HG02870 (cell line): ENCODE data around the gene ACSL6.

ENCODE experiments used
- ATAC-seq: cut with Tn5 transposase; IDR thresholded peaks from one replicate; pipeline ENCODE4 v1.9.1; 2021; ENCODE audit warnings: mild to moderate bottlenecking, moderate library complexity; ENCODE audit not compliant: unreplicated experiment

ACSL6 gene

DNA sequence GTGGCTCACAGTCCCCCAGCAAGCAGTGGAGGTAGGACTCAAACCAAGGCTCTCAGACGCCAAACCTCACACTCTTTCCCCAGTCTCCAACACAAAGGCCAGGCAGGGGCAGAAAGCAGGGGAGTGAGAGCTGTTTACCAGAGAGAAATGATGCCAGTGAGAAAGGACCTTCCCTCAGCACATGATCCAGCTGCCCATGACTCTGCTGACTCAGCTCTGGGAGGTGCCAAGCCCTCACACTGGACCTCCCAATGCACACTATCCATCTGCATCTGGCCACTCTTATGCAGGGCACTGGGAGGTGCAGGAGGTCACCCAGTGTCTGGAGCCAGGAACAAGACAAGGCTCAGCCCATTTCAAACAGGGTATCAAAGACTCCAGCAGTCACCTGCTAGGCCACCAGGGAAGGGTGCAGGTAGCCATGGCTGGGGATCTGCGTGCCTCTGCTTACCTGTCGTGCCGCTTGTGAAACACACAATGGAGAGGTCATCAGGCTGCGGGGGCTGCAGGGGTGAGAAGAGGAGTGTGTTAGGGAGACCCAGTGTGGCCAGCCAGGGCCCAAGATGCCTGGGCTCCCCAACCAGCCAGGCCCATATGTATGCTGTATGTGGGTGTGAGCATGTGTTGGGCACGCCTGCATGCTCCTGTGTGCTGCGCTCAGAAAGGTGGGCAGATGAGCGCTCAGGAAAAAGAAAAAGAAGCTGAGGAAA is 26.3 kb downstream of the ACSL6 start:
- ATAC-seq: no peak

DNA sequence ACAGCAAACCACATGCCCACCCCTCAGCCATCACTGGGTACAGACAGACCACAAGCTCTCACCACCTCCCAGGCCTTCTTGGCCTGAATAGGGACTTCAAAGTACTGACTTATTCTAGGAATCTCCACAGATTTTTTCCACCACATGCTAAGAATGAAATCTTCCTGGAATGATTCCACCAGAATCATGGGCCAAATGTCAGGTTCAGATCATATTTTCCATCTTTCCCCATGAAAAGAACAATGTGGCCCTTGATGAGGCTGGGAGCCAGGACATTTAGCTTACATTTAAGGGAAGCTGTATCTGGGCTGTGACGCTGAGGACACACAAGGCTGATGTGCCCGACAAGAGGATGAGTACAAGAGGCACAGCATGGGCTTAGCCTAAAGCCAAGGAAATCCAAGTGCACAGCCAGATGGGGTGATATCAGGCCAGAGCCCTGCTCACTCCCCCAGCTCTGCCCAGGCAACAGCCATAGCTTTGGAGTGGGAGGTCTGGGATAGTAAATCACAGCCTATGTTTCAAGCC is 28.1 kb downstream of the ACSL6 start:
- no peak for ATAC-seq

DNA sequence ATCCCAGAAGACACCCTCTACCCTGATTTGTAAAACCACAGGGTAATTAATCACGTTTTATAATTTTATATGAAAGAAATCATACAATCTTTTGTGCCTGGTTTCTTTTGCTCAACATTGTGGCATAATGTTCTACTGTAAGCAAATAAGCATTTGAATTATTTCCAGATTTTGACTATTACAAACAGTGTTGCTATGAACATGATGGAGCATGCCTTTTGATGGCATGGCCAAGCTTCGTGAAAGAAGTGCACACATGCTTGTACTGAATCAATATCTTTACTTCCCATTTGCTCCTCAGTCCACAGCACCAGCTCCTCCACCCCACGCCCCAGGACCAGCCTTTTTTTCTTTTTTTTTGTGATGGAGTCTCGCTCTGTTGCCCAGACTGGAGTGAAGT is 29.9 kb downstream of the ACSL6 start:
- ATAC-seq: no peak

DNA sequence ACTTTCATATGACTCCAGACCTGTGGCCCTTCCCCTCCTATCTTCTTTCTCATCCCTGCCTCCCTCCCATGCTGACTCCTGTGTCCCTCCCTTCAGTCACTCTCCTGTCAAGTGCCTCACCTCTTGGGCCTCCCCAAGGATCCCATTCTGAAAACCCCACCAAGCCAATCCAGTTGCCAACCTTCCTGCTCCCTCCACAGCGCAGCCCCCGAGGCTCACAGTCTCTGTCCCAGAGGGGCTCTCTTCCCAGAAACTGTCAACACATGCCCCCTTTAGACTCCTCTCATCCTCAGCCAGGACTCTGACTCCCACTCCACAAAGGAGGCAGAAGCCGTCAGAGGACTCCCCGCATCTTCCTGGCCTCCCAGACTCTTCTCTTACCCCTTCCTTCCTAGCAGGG is 30.8 kb downstream of the ACSL6 start:
- ATAC-seq: no peak

DNA sequence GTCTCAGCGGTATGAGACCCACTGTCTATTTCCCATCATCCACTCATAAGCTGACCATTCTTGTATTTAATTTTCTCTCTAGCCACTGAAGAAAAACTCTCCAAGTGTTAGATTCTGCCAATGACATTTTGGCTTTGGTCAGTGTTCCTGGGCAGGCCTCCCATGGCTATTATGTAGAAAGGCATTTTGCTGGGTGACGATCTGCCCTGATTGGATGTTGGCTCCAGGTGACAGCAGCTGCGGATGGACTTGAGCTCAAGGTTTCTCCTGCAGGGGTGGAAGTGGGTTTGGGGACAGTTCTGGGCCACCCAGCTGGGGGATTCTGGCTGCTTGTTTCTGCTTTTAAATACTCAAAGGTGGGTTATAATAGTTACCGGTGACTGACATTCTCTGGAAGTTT is 31.6 kb downstream of the ACSL6 start:
- no peak for ATAC-seq

DNA sequence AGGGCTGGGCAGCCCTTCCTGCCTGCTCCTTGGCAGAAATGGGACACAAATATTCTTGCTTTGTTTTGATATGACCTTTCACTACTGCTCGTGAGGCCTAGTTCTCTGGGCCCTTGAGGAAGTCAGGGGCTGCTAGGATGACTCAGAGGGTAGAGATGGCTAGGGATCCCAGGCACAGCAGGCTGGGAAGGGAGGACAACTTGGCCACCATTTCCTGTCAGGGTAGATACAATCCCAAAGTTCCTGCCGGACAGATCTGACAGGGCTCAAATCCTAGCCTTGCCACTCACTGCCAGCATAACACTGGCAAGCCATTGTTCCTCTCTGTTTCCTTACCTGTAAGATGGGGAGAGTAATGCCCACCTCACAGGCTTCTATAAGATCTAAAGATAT is 34.2 kb downstream of the ACSL6 start:
- no peak for ATAC-seq

DNA sequence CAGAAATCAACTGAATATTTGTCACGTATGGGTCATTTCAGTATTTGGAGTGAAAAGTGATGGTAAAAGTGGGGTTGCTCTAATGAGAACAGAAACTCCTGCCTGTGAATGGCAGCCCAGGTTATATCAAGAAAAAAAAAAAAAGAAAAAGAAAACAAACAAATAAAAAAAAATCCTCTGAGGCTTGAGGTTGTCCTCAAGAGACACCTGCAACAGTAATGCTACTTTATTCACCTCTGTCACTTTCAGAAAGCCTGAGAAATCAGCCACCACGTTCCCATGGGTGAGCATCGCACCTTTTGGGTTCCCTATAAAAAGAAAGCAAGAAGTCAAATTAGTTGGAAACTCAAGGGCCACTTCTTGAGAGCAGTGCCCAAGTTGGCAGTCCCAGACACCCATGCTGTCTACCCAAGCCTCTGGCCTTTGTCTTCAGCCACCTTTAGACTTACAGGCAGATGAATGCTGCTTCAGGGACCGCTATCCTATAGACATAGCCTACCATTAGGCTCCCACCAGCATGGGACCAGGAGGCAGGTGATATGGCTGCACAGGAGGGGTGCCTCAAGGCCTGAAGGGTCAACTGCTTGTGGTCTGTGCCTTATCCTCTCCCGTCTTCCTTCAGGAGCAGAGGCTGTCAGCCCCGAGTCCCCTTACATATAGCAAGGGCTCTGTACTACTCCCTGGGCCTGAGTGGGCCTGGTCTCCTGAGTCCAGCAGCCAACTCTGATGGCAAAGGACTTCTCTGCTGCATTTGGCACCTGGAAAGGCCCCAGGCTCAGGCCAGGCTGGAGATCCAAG is 34.8 kb downstream of the ACSL6 start:
- no peak for ATAC-seq

DNA sequence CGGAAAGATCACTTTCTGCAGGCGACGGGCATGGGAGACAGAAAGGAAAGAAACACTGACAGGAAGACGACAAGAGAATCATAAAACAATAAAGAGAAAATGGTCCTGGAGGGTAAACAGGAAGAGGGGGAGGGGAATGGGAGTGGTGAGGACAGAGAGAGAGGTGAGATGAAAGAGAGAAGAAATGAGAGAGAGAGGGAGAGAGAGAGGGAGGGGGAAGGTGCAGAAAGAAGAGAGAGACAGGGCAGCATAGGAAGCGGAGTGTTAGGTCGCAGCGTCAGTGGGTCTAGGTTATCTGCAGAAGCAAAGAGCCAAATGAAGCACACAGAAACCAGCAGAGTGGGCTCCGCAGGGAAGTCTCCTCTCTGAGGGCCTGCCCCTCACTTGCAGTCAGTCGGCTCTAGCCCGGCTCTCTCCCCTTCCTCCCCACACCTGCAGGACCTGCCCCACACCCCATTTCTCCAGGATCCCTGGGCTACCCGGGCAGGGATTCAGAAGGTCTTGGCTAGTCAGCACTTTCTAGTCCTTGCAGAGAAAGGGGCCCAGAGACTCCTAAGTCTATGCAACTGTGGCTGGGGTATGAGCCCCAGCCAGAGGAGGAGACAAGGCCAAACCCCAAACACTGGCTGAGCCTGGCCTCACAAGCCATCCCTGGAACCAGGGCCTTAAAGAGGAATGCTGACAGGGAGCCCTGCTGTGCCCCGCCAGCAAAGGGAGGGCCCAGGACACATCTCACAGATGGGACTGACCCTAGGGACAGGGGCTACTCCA is 36.3 kb downstream of the ACSL6 start:
- ATAC-seq: no peak

DNA sequence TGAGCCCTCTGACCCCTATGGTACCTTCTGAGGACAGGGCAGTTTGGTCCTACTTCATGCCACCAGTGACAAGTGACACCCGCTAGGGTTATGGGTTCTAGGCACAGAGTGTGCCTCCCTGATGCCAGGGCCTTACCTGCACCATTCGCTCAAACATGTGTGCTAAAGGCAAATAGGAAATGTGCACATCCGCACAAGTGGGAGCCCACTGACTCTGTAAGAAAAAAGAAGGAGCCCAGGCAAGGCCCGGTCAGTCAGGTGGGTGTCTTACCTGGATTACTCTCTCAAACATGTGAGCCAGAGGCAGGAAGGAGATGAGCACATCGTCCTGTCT is 36.9 kb downstream of the ACSL6 start:
- no peak for ATAC-seq

DNA sequence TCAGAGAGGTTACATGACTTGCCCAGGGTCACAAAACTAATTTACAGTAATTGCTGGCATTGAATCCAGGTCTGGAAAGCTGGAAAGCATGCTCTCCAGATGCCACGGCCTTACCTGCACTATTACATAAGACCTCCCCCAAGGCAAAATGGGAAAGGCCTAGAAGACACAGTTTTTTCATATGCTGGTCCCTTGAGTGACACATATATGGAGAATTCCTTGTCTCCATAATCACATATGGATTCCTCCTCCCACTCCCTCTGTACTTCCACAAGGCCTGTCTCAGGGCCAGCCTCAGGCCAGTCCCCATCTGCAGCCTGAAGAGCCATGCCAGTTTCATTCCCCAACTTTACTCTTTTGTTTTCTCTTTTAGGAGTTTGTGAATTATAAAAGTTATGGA is 37.4 kb downstream of the ACSL6 start:
- no peak for ATAC-seq

DNA sequence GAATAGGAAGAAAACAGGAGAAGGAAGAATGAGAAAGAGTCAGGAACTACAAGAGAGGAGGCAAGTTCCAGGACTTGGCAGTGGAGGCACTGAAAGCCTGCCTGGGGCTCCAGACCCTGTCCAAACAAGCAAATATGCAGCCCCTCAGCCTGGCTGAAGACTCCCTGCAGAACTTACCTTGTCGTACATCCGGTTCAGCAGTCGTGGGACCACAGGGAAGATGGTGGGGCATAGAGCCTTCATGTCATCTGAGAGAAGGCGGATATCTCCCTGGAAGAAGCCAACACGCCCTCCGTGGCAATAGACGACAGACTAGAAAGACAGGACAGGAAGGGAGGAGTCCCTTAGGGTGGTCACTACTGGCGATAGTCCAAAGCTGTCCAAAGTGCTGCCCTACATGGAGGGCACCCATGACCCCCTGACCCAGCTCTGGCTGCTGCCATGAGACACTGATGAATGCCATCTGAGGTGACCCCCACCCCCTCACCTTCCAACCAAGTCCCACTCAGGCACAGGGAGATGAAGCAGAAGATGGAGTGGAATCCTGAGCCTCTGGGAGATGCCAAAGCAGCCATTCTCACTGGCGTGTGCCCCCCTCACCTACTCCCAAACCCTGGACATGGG is 38.3 kb downstream of the ACSL6 start:
- ATAC-seq: no peak

DNA sequence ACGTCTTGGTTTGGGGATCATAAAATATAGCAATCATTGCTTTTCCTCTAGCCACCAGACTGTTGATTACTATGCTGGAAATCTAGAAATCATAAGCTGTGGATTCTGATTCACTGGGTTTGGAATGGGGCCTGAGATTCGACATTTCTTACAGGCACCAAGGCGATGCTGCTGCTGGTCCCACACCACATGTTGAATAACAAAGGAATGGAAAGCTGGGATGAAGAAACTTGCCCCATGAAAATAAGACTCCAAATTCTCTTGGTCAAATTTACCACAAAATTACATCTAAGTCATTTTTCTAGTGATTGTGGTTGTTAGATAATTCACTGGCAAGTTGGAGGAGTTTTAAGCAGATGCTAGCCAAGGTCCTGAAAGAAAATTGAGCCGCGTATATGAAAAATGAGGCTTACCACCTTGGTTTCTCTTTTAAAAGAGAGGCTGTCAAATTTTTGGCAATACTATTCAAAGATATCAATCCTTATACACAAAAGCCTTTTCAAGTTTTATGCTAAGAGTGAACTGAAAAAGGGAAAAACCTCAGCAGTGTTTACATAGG is 43.0 kb downstream of the ACSL6 start:
- no peak for ATAC-seq

DNA sequence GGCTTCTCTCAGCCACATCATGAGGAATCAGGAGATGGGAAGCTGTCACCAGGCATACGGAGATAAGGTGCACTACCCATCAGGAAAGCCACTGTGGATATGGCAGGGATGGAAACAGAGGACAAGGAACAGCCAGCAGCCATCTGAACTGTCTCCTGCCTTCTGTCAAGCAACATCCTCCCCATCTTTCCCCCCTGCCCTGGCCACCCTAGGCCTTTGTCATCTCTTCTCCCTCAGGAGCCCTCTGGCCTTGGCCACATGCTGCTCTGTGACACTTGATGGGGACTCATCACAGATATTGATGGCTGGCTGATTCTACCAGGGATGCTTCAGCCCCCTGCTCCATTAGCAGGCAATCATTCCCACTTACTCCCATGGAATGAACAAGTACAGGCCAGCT is 44.9 kb downstream of the ACSL6 start:
- ATAC-seq: no peak

DNA sequence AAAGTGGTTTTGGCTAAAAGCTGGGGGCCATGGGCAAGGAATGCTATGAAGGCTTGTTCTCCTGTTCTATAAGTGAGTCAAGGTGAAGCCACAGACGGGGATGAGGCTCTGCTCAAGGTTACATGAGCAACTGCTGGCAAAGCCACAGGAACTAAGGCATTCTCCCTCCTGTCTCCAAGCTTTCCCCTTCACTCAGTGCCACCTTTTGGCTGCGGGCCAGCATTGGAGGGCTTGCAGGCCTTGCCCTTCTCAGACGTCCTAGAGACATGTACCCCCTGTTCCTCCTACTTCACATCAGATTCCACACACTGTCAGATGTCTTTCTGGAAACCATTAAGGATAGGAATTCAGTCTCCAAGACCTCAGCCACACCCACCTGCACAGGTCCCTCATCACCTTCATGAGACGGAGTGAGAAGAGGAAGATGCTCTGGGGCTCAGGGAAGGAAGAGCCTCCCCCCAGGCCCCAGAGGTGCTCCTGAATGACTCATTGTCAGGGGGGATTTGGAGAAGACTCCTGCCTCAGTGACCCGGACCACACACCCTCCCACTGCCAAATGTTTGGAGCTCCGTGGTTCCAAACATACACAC is 45.5 kb downstream of the ACSL6 start:
- no peak for ATAC-seq

DNA sequence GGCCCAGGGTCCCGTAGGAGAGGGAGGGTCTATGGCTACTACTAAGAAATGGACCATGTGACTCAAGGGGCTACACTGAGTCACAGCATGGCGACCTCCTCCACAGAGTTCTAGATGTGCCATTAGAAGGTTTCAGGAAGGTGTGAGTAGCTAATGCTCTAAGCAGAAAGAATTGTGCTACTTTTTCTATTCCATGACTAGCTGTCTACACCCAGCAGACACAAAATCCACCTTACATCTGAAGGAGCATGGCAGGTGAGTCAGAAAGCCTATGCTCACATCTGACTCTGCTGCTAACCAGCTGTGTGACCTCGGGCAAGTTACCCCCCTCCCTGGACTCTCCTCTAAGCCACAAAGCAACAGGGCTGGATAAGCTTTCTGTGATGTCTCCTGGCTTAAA is 51.6 kb downstream of the ACSL6 start:
- no peak for ATAC-seq

DNA sequence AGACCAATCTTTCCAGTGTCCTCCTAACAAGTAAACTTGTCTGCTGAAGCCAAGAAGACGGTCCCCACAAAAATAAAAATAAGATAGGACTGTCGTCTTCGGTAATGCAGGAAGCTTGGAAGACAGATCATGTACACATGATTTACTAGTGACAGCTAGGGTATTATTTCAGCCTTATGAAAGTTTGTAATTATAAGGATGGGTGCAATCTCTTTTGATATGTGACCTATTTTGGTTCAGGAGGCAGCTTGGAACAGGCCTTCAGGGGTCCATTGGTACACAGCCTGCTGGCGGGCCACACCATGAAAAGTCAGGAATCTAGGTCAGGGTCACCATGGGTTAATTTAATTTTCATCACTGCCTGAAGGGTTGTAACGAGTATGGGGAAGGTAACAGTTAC is 52.3 kb downstream of the ACSL6 start:
- ATAC-seq: no peak

DNA sequence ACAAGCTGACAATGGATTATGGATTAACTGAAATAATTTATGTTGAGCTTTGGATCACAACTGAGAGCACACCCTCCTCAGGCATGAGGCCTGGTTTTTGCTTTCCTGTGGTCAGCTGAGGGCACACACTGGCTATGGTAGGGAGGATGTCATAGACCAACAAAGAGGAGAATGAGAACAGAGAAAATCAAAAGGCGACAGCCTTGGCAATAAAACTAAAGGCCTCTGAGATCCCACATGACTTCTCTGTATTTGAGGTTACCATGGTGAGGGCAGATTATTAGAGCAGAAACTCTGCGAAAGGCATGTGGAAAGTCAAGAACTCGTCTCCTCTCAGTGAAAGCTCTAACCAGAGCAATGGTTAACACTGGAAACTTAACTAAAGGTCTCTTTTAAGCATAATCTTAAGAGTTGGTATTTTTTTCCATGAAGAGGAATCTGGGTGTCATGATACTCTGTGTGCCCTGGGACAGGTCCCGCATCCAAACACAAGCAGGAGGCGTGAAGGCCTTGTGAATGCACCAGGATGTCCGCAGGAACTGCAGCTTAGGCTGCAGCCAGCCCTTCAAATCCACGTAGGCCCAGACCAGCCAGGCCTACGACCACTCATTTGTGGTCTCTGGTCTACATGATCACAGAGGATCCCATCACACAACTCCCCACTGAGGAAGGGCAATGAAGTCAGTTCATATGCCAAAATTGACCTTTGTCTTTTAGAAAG is 53.6 kb downstream of the ACSL6 start:
- ATAC-seq: no peak

DNA sequence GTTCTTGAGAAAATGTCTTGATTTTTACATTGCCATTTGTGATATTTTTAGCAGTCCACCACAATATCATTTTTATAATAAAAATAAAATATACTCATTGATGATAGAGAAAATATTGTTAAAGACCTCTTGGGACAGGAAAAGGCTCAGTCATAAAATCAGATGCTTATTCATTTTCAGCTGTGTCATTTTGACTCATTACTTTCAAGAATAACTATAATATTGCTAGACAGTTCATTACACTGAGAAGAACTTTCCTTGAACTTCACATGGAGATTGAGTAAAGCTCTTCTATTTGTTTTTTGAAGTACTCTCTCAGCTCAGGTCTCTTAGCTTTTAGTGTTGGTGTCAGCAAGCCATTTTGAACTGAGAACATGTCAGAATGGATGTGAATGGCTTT is 57.5 kb downstream of the ACSL6 start:
- peak; percentile 94 for ATAC-seq

DNA sequence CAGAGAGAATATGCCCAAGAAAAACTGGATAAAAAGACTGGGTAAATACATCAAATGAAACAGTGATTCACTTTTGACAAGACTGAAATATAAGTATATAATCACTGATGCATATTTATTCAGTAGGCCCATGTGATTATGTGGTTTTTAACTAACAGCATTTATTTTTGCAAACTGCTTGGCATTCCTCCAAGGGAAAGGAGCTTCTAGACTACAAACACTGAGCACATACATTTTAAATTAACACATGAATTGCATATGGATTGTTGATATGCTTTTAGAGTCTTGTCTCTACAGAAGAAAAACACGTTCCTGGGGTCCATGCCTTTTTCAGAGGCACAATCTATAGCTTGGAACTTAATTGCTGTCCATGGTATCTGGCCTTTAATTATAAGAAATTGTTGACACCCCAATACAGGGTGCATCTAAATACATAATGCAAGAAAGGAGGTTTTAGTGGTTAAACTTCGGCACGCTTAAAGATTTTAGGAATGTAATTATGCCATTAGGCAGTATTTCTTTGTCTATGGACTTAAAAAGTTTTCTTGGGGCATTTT is 59.1 kb downstream of the ACSL6 start:
- ATAC-seq: no peak

DNA sequence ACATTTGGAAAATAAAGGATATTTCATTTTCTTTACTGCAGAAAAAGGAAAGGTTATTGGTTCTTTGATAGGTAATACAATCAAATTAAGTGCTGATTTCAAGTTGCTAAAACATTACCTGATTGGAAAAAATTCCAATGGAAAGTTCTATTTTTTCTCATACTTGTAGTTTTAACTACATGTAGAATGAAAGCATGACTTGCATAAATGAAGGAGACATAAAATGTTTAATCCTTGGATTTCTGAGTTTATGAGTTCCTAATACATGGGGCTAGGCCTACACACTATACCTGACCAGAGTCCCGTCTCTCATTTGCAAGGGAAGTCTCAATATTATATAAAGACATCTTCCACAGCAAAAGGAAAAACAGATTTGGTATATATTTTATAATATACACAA is 60.8 kb downstream of the ACSL6 start:
- ATAC-seq: no peak
